ENCODE data around the gene LETMD1.

DNA sequence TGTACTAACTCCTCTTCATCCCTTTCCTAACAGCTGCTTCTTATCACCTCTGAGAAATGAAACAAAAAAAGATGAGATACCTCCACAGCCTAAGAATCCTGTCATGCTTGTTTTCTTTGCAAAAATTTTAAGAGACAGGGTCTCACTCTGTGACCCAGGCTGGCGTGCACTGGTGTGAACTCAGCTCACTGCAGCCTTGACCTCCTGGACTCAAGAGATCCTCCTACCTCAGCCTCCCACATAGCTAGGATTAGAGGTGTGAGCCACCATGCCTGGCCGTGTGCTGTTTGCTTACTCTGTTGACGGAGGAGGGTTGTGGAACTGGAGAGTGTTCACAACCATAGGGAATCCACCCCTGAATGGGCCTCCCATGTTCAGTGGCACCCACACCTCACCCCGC, 19.1 kb downstream of the LETMD1 start:
- TF ChIP-seq NRF1 (IDR thresholded peaks at IDR 0.05; ENCODE audit: low read depth, low read length) = no peak
- TF ChIP-seq, protein P1, sequence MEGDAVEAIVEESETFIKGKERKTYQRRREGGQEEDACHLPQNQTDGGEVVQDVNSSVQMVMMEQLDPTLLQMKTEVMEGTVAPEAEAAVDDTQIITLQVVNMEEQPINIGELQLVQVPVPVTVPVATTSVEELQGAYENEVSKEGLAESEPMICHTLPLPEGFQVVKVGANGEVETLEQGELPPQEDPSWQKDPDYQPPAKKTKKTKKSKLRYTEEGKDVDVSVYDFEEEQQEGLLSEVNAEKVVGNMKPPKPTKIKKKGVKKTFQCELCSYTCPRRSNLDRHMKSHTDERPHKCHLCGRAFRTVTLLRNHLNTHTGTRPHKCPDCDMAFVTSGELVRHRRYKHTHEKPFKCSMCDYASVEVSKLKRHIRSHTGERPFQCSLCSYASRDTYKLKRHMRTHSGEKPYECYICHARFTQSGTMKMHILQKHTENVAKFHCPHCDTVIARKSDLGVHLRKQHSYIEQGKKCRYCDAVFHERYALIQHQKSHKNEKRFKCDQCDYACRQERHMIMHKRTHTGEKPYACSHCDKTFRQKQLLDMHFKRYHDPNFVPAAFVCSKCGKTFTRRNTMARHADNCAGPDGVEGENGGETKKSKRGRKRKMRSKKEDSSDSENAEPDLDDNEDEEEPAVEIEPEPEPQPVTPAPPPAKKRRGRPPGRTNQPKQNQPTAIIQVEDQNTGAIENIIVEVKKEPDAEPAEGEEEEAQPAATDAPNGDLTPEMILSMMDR (IDR thresholded peaks at IDR 0.05; ENCODE audit: control extremely low read depth in 1 of 3, insufficient read depth in 1 of 3, low read depth in 1 of 3, low read length in 3 of 3) = no peak
- TF ChIP-seq CHD2 (IDR thresholded peaks at IDR 0.05; ENCODE audit: low read length) = no peak
- no peak for TF ChIP-seq EZH2 (IDR thresholded peaks at IDR 0.05; ENCODE audit: low read depth, low read length, severe bottlenecking)
- no peak for TF ChIP-seq POLR2AphosphoS5 (IDR thresholded peaks at IDR 0.05; ENCODE audit: low read depth, low read length)
- TF ChIP-seq POLR2A (IDR thresholded peaks at IDR 0.05; ENCODE audit: control extremely low read depth in 1 of 2, low read depth in 2 of 2, low read length in 2 of 2) = no peak
- TF ChIP-seq EP300 (IDR thresholded peaks at IDR 0.05; ENCODE audit: borderline replicate concordance in 1 of 2, low read depth in 2 of 2, low read length in 2 of 2) = no peak
- no peak for TF ChIP-seq FOSL1 (IDR thresholded peaks at IDR 0.05; ENCODE audit: insufficient read depth, low read depth, low read length)
